Measurements from ENCODE around the gene NUP93. TPM values are rescaled to one million over a fixed set of nuclear protein-coding genes. Genes with fewer than 3 reads are reported as not detected.

The NUP93 gene
- total RNA-seq, 1 donor from 2014 or later: 49.4 TPM

GRCh38 chr16:56877486-56878182 lies 147.7 kb downstream of the NUP93 start:
- H3K36me3 ChIP-seq: no peaks in the 10 kb centered on the region
- no peaks in the 10 kb centered on the region for H3K4me1 ChIP-seq
- no peak for DNase-seq
- intact Hi-C loops (cut with DNase I): no loop called here
- no peaks in the 10 kb centered on the region for H3K9me3 ChIP-seq
- no peak for ATAC-seq
- H3K27me3 ChIP-seq (ENCODE audit: low read depth): no peaks in the 10 kb centered on the region
- no peak overlapping the region for H3K27ac ChIP-seq
- no peak overlapping the region for H3K4me3 ChIP-seq
- TF ChIP-seq, protein P1, sequence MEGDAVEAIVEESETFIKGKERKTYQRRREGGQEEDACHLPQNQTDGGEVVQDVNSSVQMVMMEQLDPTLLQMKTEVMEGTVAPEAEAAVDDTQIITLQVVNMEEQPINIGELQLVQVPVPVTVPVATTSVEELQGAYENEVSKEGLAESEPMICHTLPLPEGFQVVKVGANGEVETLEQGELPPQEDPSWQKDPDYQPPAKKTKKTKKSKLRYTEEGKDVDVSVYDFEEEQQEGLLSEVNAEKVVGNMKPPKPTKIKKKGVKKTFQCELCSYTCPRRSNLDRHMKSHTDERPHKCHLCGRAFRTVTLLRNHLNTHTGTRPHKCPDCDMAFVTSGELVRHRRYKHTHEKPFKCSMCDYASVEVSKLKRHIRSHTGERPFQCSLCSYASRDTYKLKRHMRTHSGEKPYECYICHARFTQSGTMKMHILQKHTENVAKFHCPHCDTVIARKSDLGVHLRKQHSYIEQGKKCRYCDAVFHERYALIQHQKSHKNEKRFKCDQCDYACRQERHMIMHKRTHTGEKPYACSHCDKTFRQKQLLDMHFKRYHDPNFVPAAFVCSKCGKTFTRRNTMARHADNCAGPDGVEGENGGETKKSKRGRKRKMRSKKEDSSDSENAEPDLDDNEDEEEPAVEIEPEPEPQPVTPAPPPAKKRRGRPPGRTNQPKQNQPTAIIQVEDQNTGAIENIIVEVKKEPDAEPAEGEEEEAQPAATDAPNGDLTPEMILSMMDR (IDR thresholded peaks at IDR 0.05): no peak

- H3K9me3 ChIP-seq: no peaks in the 10 kb centered on the region
- DNase-seq: no peak
- no peak overlapping the region for H3K27ac ChIP-seq
- no peaks in the 10 kb centered on the region for H3K27me3 ChIP-seq (ENCODE audit: low read depth)
- intact Hi-C loops (cut with DNase I): no loop called here
- ATAC-seq: no peak
- TF ChIP-seq, protein P1 (IDR thresholded peaks at IDR 0.05): no peak
- H3K36me3 ChIP-seq: no peaks in the 10 kb centered on the region
- no peak overlapping the region for H3K4me3 ChIP-seq
- no peaks in the 10 kb centered on the region for H3K4me1 ChIP-seq
Observed at GRCh38 chr16:56878282-56878854, 148.4 kb downstream of the NUP93 start.

DNA sequence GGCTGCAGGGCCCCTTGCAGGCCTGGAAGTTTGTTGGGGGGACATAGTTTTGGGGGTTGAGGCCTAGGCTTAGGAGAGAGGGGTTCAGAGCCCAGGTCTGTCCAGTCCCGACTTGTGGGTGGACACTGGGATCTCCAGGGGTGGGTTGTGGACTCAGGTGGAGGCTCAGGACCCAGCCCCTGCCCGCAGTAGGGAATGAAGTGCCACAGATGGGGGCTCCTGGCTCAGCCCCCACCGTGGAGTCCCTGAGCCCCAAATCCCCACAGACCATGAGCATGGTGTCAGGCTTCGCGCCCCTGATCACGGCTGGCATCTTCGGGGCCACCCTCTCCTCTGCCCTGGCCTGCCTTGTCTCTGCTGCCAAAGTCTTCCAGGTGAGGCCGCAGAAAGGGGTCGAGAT lies 149.3 kb downstream of the NUP93 start:
- H3K4me1 ChIP-seq: no peaks in the 10 kb centered on the region
- H3K9me3 ChIP-seq: no peaks in the 10 kb centered on the region
- TF ChIP-seq, protein P1 (IDR thresholded peaks at IDR 0.05): no peak
- ATAC-seq (no peak), DNase-seq (no peak)
- no peaks in the 10 kb centered on the region for H3K36me3 ChIP-seq
- H3K27ac ChIP-seq: no peak overlapping the region
- no peaks in the 10 kb centered on the region for H3K27me3 ChIP-seq (ENCODE audit: low read depth)
- H3K4me3 ChIP-seq: no peak overlapping the region
- intact Hi-C loops (cut with DNase I): no loop called here

GRCh38 chr16:56880176-56880575 lies 150.2 kb downstream of the NUP93 start:
- no peak for DNase-seq
- H3K4me1 ChIP-seq: no peaks in the 10 kb centered on the region
- no peak for ATAC-seq
- no peaks in the 10 kb centered on the region for H3K9me3 ChIP-seq
- TF ChIP-seq, protein P1 (IDR thresholded peaks at IDR 0.05): no peak
- no peak overlapping the region for H3K4me3 ChIP-seq
- H3K27me3 ChIP-seq (ENCODE audit: low read depth): no peaks in the 10 kb centered on the region
- intact Hi-C loops (cut with DNase I): no loop called here
- H3K27ac ChIP-seq: no peak overlapping the region
- H3K36me3 ChIP-seq: no peaks in the 10 kb centered on the region

GRCh38 chr16:56880685-56881084 lies 150.8 kb downstream of the NUP93 start:
- Histone ChIP-seq H3K4me3 (no peak overlapping the region), H3K36me3 (no peaks in the 10 kb centered on the region), H3K27ac (no peak overlapping the region), H3K27me3 (ENCODE audit: low read depth) (no peaks in the 10 kb centered on the region), H3K4me1 (no peaks in the 10 kb centered on the region), H3K9me3 (no peaks in the 10 kb centered on the region)
- ATAC-seq (no peak), DNase-seq (no peak)
- TF ChIP-seq, protein P1 (IDR thresholded peaks at IDR 0.05): no peak
- intact Hi-C loops (cut with DNase I): no loop called here

All from lower lobe of right lung (tissue), 2 donors.